Upper lobe of right lung (tissue), 1 donor: Measurements from ENCODE around the gene DHRS7B. TPM values are rescaled to one million over a fixed set of nuclear protein-coding genes. Genes with fewer than 3 reads are reported as not detected.
A peak's percentile ranks its signal among the peaks of the same experiment; 100 is the strongest.

Source experiments
- ATAC-seq: fragments of 200-7000 bp; cut with Tn5 transposase; one replicate; pipeline ENCODE4 v1.9.1; 2020; ENCODE audit warnings: mild to moderate bottlenecking, moderate library complexity
- DNase-seq: peaks from one replicate; pipeline ENCODE4 v3.0.0-alpha.2; 2020
- H3K27ac ChIP-seq: fragments of 200-600 bp; one replicate; pipeline ENCODE4 v1.8.0; 2022
- H3K27me3 ChIP-seq: fragments of 200-600 bp; one replicate; pipeline ENCODE4 v1.8.0; 2022; ENCODE audit warnings: mild to moderate bottlenecking
- H3K36me3 ChIP-seq: fragments of 200-600 bp; one replicate; pipeline ENCODE4 v1.8.0; 2022
- H3K4me1 ChIP-seq: fragments of 200-600 bp; one replicate; pipeline ENCODE4 v1.8.0; 2022
- H3K4me3 ChIP-seq: fragments of 200-600 bp; one replicate; pipeline ENCODE4 v1.8.0; 2022; ENCODE audit warnings: mild to moderate bottlenecking
- H3K9me3 ChIP-seq: fragments of 200-600 bp; one replicate; pipeline ENCODE4 v1.8.0; 2022
- intact Hi-C: fragments of 100-400 bp; cut with DNase I; formaldehyde crosslinking; loops from one replicate; pipeline ENCODE4 v1.11.0; 2022
- total RNA-seq: library from RNA; stranded (reverse); fragmentation: NEBNext Ultra II Directional; extraction: Animal tissue kit (Norgen Biotek cat#: 25700); gene quantifications from one replicate; pipeline ENCODE4 v1.2.1, GENCODE V29; 2021
- TF ChIP-seq, protein P1 (sequence below): fragments of 200-600 bp; IDR thresholded peaks from one replicate; pipeline ENCODE4 v1.8.0; 2022; ENCODE audit warnings: antibody characterized with exemption
- donor health status: DM: no; HTN: yes; CAD: no; lungs with severe emphysema.

DHRS7B gene
- total RNA-seq, 1 donor from 2014 or later: 24.7 TPM

DNA sequence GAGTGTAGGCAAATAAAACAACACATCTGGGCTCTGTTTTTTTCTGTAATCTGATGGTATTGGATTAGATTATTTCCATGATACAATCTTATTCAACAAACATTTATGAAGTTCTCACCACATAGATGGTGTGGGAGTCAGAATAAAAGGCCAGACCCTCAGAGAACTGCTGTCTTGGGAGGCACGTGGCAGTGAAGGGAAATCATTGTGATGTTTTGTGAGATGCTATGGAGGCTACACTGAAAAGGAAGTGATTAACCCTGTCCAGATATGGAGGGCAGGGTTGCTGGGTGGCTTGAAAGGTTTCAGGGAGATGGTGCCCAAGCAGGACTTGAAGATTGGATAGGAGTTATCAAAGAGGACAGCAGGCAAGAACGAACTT is 35.6 kb downstream of the DHRS7B start:
- H3K27ac ChIP-seq: peak overlapping the region; percentile 63
- H3K27me3 ChIP-seq: no peaks in the 10 kb centered on the region
- no peak overlapping the region for H3K4me3 ChIP-seq
- ATAC-seq: no peak
- TF ChIP-seq, protein P1, sequence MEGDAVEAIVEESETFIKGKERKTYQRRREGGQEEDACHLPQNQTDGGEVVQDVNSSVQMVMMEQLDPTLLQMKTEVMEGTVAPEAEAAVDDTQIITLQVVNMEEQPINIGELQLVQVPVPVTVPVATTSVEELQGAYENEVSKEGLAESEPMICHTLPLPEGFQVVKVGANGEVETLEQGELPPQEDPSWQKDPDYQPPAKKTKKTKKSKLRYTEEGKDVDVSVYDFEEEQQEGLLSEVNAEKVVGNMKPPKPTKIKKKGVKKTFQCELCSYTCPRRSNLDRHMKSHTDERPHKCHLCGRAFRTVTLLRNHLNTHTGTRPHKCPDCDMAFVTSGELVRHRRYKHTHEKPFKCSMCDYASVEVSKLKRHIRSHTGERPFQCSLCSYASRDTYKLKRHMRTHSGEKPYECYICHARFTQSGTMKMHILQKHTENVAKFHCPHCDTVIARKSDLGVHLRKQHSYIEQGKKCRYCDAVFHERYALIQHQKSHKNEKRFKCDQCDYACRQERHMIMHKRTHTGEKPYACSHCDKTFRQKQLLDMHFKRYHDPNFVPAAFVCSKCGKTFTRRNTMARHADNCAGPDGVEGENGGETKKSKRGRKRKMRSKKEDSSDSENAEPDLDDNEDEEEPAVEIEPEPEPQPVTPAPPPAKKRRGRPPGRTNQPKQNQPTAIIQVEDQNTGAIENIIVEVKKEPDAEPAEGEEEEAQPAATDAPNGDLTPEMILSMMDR: no peak
- intact Hi-C loops: loop anchor here (10.0 kb wide), 1 partner anchor 62 kb away; no protein-coding TSS in a partner anchor
- no peaks in the 10 kb centered on the region for H3K36me3 ChIP-seq
- peaks cover 47% of the 10 kb centered on the region for H3K4me1 ChIP-seq
- no peaks in the 10 kb centered on the region for H3K9me3 ChIP-seq
- no peak for DNase-seq

DNA sequence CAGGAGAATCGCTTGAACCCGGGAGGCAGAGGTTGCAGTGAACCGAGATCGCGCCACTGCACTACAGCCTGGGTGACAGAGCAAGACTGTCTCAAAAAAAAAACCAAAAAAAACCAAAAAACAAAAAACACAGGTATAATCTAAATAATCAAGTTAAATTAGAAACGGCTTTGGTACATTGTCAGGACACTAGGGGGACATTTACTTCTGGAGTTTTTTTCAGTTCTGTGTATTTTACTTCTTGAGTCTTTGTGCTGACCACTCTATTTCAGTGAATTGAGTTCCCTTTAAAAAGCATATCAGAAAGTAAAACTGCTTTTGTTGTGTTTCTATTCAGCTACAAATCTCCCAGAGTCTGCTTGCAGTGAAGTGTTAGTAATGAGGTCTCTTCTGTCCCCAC is 36.3 kb downstream of the DHRS7B start:
- Histone ChIP-seq H3K4me1 (peaks cover 54% of the 10 kb centered on the region), H3K27ac (no peak overlapping the region), H3K27me3 (no peaks in the 10 kb centered on the region), H3K9me3 (no peaks in the 10 kb centered on the region), H3K36me3 (no peaks in the 10 kb centered on the region), H3K4me3 (no peak overlapping the region)
- intact Hi-C loops: loop anchor here (10.0 kb wide), 1 partner anchor 62 kb away; no protein-coding TSS in a partner anchor
- DNase-seq (no peak), ATAC-seq (no peak)
- TF ChIP-seq, protein P1: no peak

DNA sequence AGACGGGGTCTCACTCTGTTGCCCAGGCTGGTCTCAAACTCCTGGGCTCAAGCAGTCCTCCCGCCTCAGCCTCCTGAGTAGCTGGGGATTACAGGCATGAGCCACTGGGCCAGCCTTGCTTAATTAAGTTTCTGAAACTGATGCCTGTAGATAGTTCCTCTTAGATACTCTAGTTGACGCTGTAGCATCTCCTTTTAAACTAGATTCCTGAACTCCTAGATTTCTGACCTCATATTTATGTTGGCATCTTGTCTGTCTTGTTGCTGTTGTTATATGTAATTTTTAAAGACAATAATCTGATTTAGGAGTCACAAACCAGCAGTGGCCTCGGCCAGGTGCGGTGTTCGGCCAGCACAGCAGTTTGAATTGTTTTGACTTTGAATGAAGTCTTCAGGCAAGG is 37.5 kb downstream of the DHRS7B start:
- no peaks in the 10 kb centered on the region for H3K9me3 ChIP-seq
- TF ChIP-seq, protein P1: peak; percentile 15
- no peak for DNase-seq
- intact Hi-C loops: loop anchor here (10.0 kb wide), 1 partner anchor 61 kb away; no protein-coding TSS in a partner anchor
- H3K27ac ChIP-seq: no peak overlapping the region
- no peaks in the 10 kb centered on the region for H3K36me3 ChIP-seq
- H3K4me3 ChIP-seq: no peak overlapping the region
- peak; percentile 45 for ATAC-seq
- H3K27me3 ChIP-seq: no peaks in the 10 kb centered on the region
- peaks cover 55% of the 10 kb centered on the region for H3K4me1 ChIP-seq

DNA sequence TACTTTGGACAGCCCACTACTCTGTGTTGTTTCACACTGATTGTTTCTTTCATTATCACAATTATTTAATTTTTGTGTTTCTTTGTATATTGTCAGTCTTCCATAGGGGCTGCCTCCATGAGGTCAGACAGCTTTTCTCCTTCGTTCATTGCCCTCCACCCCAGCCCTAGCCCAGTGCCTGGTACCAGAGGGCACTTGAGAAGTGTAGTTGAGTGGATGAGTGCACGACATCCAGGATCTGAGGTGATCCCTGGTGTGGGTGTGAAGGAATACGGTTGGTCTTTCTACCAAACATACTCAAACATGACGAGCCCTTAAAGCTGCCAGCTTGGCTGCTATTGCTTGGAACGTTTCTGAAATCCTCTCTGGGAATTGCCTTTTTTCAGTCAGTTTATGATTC is 37.9 kb downstream of the DHRS7B start:
- DNase-seq (no peak), ATAC-seq (no peak)
- Histone ChIP-seq H3K27me3 (no peaks in the 10 kb centered on the region), H3K4me1 (peaks cover 55% of the 10 kb centered on the region), H3K9me3 (no peaks in the 10 kb centered on the region), H3K27ac (no peak overlapping the region), H3K36me3 (no peaks in the 10 kb centered on the region), H3K4me3 (no peak overlapping the region)
- TF ChIP-seq, protein P1: no peak
- intact Hi-C loops: loop anchor here (10.0 kb wide), 1 partner anchor 60 kb away; no protein-coding TSS in a partner anchor

DNA sequence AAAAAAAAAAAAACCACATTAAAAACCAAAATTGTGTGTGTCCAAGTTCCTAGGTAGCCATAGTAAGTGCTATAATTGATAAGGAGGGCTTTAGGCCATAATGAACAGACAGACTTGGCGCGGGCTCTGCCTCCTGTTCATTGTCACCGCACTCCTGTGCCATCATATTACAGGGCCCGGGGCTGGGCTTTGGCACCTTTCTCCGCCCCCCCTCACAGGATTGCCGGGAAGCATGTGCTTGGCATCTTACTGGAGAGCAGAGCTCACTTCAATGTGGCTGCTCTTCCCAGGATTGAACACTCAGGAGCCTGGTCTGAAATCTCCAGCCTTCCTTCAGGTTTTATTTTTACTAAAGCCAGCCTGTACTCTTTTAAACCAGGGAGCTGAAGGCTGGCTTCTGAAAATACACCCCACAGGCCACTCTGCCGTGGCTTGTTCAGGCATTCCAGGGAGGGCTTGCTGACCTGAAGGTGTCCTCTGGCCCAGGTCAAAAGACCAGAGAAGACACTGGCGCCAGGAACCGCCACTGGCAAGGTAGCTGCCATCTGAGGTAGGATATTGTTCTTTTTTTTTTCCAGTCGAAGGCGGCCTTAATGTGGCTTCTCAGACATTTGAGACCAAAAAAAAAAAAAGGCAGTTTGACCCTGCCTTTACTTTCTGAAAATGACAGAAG is 39.3 kb downstream of the DHRS7B start:
- intact Hi-C loops: loop anchor here (10.0 kb wide), 1 partner anchor 59 kb away; no protein-coding TSS in a partner anchor
- peak overlapping the region; percentile 3 for H3K4me3 ChIP-seq
- ATAC-seq (no peak), DNase-seq (no peak)
- peak overlapping the region; percentile 60 for H3K27ac ChIP-seq
- TF ChIP-seq, protein P1: no peak
- H3K36me3 ChIP-seq: no peaks in the 10 kb centered on the region
- H3K9me3 ChIP-seq: no peaks in the 10 kb centered on the region
- H3K4me1 ChIP-seq: peaks cover 58% of the 10 kb centered on the region
- H3K27me3 ChIP-seq: no peaks in the 10 kb centered on the region
